Body of pancreas (tissue), 4 donors: ENCODE measurements around the gene MAPK8IP3. TPM values are rescaled to one million over a fixed set of nuclear protein-coding genes. Genes with fewer than 3 reads are reported as not detected.
A peak's percentile ranks its signal among the peaks of the same experiment; 100 is the strongest.

Experiments used
- ATAC-seq: fragments of 150-250 bp; one replicate; pipeline ENCODE4 v1.9.1; 2016
- DNase-seq, 4 donors: peaks; one replicate each; pipeline ENCODE4 v3.0.0-alpha.2; 2019
- H3K27ac ChIP-seq, 4 donors: fragments of 200-600 bp; sonication (generic); 1 replicate in 3 of 4; 2 replicates in 1 of 4; pipeline versions ENCODE4 v1.5.1 to v1.6.1; 2016 to 2019; ENCODE audit warnings: mild to moderate bottlenecking in 1 of 4, mixed read lengths in 1 of 4, moderate library complexity in 1 of 4
- H3K27me3 ChIP-seq, 2 donors: fragments of 200-600 bp; sonication (generic); one replicate each; pipeline ENCODE4 v1.6.0; 2016; ENCODE audit warnings: mild to moderate bottlenecking in 1 of 2
- H3K36me3 ChIP-seq, 2 donors: fragments of 200-600 bp; sonication (generic); replicated peaks in 1 of 2; 2 replicates each; pipeline ENCODE4 v1.5.1; 2016; ENCODE audit warnings: low read depth in 2 of 2; ENCODE audit not compliant: insufficient read depth in 1 of 2
- H3K4me1 ChIP-seq: fragments of 200-600 bp; sonication (generic); one replicate; pipeline ENCODE4 v1.6.0; 2016
- H3K4me3 ChIP-seq, 2 donors: fragments of 200-600 bp; sonication (generic); 1 replicate in 1 of 2; 2 replicates in 1 of 2; pipeline ENCODE4 v1.5.1; 2016 to 2019
- H3K9me3 ChIP-seq, 3 donors: fragments of 200-600 bp; sonication (generic); 1 replicate in 2 of 3; 2 replicates in 1 of 3; pipeline ENCODE4 v1.5.1; 2016
- CTCF ChIP-seq, 7 experiments: fragments of 450-650 bp in 4 of 7; fragments of 200-600 bp in 3 of 7; sonication (generic) in 3 of 7; IDR thresholded peaks; one replicate each; pipeline ENCODE4 v1.5.1; 2016 to 2019; ENCODE audit warnings: antibody characterized with exemption in 7 of 7
- POLR2A ChIP-seq, 3 donors: fragments of 450-650 bp; IDR thresholded peaks; one replicate each; pipeline ENCODE4 v1.6.1; 2016; ENCODE audit warnings: antibody characterized with exemption in 3 of 3, mild to moderate bottlenecking in 2 of 3
- WGBS, 2 donors: methylation state at CpG; one replicate each; pipeline ENCODE4 v1.1.5; 2017; 5-methylcytosine and 5-hydroxymethylcytosine counted together
- intact Hi-C: fragments of 100-400 bp; cut with DNase I; formaldehyde crosslinking; loops from one replicate; pipeline ENCODE4 v1.15.1; 2023
- total RNA-seq, 2 donors: library from RNA; depleted of rRNA; stranded (reverse); fragments of >200 nt; gene quantifications; one replicate each; pipeline ENCODE4 v1.1.0, GENCODE V29; 2016

The MAPK8IP3 gene
- total RNA-seq, 2 donors from 2014 or later = 79.9 to 103 TPM

- intact Hi-C loops = no loop called here
- ATAC-seq = no peak
- no peaks in the 10 kb centered on the region for H3K4me1 ChIP-seq
- H3K9me3 ChIP-seq = no peaks in the 10 kb centered on the region
- H3K27ac ChIP-seq = no peak overlapping the region
- no peaks in the 10 kb centered on the region for H3K27me3 ChIP-seq
- H3K36me3 ChIP-seq = peaks cover 0 to 2% of the 10 kb centered on the region in 2 donors
- TF ChIP-seq CTCF (IDR thresholded peaks at IDR 0.05) (no peak), POLR2A (IDR thresholded peaks at IDR 0.05) (no peak)
- no peak overlapping the region for H3K4me3 ChIP-seq
- 95% methylated on average over 33 of the region's 33 CpGs for WGBS, 2 donors
- DNase-seq = no peak
Measured at GRCh38 chr16:1740234-1740633, 34.2 kb downstream of the MAPK8IP3 start.

- Histone ChIP-seq H3K27ac (no peak overlapping the region), H3K9me3 (no peaks in the 10 kb centered on the region), H3K27me3 (no peaks in the 10 kb centered on the region), H3K36me3 (peaks cover 0 to 2% of the 10 kb centered on the region in 2 donors), H3K4me3 (no peak overlapping the region), H3K4me1 (no peaks in the 10 kb centered on the region)
- no peak for DNase-seq
- WGBS, 2 donors = 94% methylated on average over 24 to 27 of the region's 30 CpGs
- no peak for ATAC-seq
- no peak for TF ChIP-seq CTCF (IDR thresholded peaks at IDR 0.05)
- no peak for TF ChIP-seq POLR2A (IDR thresholded peaks at IDR 0.05)
- intact Hi-C loops = no loop called here
Measured at GRCh38 chr16:1740781-1741490, 34.9 kb downstream of the MAPK8IP3 start.

GRCh38 chr16:1741553-1742165 is 35.7 kb downstream of the MAPK8IP3 start:
- Histone ChIP-seq H3K4me3 (no peak overlapping the region), H3K4me1 (no peaks in the 10 kb centered on the region), H3K9me3 (no peaks in the 10 kb centered on the region), H3K27me3 (no peaks in the 10 kb centered on the region), H3K27ac (no peak overlapping the region), H3K36me3 (peaks cover 0 to 5% of the 10 kb centered on the region in 2 donors)
- no peak for DNase-seq
- TF ChIP-seq POLR2A (IDR thresholded peaks at IDR 0.05) (no peak), CTCF (IDR thresholded peaks at IDR 0.05) (no peak)
- WGBS, 2 donors = 93 to 98% methylated on average over 7 to 18 of the region's 19 CpGs
- intact Hi-C loops = no loop called here
- ATAC-seq = peak; percentile 12

- Histone ChIP-seq H3K9me3 (no peaks in the 10 kb centered on the region), H3K36me3 (peaks cover 0 to 18% of the 10 kb centered on the region in 2 donors), H3K4me1 (no peaks in the 10 kb centered on the region), H3K27me3 (no peaks in the 10 kb centered on the region), H3K4me3 (no peak overlapping the region), H3K27ac (no peak overlapping the region)
- DNase-seq (no peak), ATAC-seq (no peak)
- intact Hi-C loops = no loop called here
- TF ChIP-seq CTCF (IDR thresholded peaks at IDR 0.05) (no peak), POLR2A (IDR thresholded peaks at IDR 0.05) (no peak)
- 83 to 92% methylated on average over 1 to 32 of the region's 32 CpGs for WGBS, 2 donors
Measured at GRCh38 chr16:1743376-1744337, 37.7 kb downstream of the MAPK8IP3 start.
